Uterus (tissue), 4 donors: ENCODE results near the gene GATA6. TPM values are rescaled to one million over a fixed set of nuclear protein-coding genes. Genes with fewer than 3 reads are reported as not detected.

Source experiments
- DNase-seq, 2 donors: peaks; one replicate each; pipeline ENCODE4 v3.0.0-alpha.2; 2019 to 2020
- H3K27ac ChIP-seq, 2 donors: fragments of 200-600 bp; sonication (generic); 1 replicate in 1 of 2; 2 replicates in 1 of 2; pipeline ENCODE4 v1.5.1; 2016 to 2018
- H3K27me3 ChIP-seq, 2 donors: fragments of 200-600 bp; sonication (generic); one replicate each; pipeline ENCODE4 v1.5.1; 2018 to 2019; ENCODE audit warnings: control low read depth in 1 of 2
- H3K36me3 ChIP-seq, 2 donors: fragments of 200-600 bp; sonication (generic); one replicate each; pipeline ENCODE4 v1.5.1; 2019; ENCODE audit warnings: control low read depth in 1 of 2
- H3K4me1 ChIP-seq, 2 donors: fragments of 200-600 bp; sonication (generic); one replicate each; pipeline ENCODE4 v1.5.1; 2018 to 2019; ENCODE audit warnings: control low read depth in 1 of 2
- H3K4me3 ChIP-seq, 2 donors: fragments of 200-600 bp; sonication (generic); 1 replicate in 1 of 2; 2 replicates in 1 of 2; pipeline ENCODE4 v1.5.1; 2018 to 2019; ENCODE audit warnings: mild to moderate bottlenecking in 1 of 2
- H3K9me3 ChIP-seq, 2 donors: fragments of 200-600 bp; sonication (generic); one replicate each; pipeline ENCODE4 v1.5.1; 2019; ENCODE audit warnings: control low read depth in 1 of 2
- POLR2A ChIP-seq, 2 donors: fragments of 450-650 bp; IDR thresholded peaks; one replicate each; pipeline ENCODE4 v1.6.1; 2016; ENCODE audit warnings: antibody characterized with exemption in 2 of 2, mild to moderate bottlenecking in 1 of 2, moderate library complexity in 1 of 2
- intact Hi-C: fragments of 100-400 bp; cut with DNase I; formaldehyde crosslinking; loops from one replicate; pipeline ENCODE4 v1.15.1; 2023; ENCODE audit warnings: low total_unique reads
- total RNA-seq, 4 donors: library from RNA; depleted of rRNA in 3 of 4; stranded (reverse); fragments of >200 nt in 3 of 4; gene quantifications; one replicate each; pipeline versions ENCODE4 v1.1.0 to v1.2.4, GENCODE V29; 2014 to 2023
- TF ChIP-seq, protein P1 (sequence below), 4 experiments: fragments of 200-600 bp in 2 of 4; fragments of 450-650 bp in 2 of 4; sonication (generic) in 2 of 4; IDR thresholded peaks; one replicate each; pipeline ENCODE4 v1.5.1; 2016 to 2019; ENCODE audit warnings: antibody characterized with exemption in 4 of 4, mild to moderate bottlenecking in 2 of 4, moderate library complexity in 1 of 4
- donor health status: DM: yes; HTN: yes; CAD: no.

The GATA6 gene
- total RNA-seq, 4 donors from 2014 or later = 28.2 to 59.6 (median 39.5) TPM

DNA sequence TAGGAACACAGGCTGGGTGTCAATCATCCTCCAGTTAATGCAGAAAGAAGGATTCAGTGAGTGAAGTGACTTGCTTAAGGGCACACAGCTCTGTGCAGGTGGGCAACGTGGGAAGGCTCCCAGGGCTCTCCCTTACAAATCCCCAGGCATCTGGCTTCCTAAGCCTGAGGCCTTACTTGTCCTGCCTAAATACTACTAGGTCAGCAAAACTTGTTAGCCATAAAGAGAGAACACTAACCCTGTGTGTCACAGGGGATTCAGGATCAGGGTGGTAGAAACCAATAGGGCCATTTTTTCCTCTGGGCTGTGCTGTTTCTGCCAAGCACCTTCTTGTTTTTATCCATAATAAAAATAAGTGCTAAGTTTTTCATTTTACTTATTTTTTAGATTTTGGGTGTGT lies 55.0 kb downstream of the GATA6 start:
- H3K36me3 ChIP-seq = no peaks in the 10 kb centered on the region
- H3K4me3 ChIP-seq = no peak overlapping the region
- no peaks in the 10 kb centered on the region for H3K9me3 ChIP-seq
- DNase-seq = no peak
- H3K4me1 ChIP-seq = no peaks in the 10 kb centered on the region
- intact Hi-C loops = no loop called here
- no peaks in the 10 kb centered on the region for H3K27me3 ChIP-seq
- peak overlapping the region in 1 of 2 donors; percentile 69 for H3K27ac ChIP-seq
- TF ChIP-seq POLR2A (IDR thresholded peaks at IDR 0.05) = no peak
- TF ChIP-seq, protein P1, sequence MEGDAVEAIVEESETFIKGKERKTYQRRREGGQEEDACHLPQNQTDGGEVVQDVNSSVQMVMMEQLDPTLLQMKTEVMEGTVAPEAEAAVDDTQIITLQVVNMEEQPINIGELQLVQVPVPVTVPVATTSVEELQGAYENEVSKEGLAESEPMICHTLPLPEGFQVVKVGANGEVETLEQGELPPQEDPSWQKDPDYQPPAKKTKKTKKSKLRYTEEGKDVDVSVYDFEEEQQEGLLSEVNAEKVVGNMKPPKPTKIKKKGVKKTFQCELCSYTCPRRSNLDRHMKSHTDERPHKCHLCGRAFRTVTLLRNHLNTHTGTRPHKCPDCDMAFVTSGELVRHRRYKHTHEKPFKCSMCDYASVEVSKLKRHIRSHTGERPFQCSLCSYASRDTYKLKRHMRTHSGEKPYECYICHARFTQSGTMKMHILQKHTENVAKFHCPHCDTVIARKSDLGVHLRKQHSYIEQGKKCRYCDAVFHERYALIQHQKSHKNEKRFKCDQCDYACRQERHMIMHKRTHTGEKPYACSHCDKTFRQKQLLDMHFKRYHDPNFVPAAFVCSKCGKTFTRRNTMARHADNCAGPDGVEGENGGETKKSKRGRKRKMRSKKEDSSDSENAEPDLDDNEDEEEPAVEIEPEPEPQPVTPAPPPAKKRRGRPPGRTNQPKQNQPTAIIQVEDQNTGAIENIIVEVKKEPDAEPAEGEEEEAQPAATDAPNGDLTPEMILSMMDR (IDR thresholded peaks at IDR 0.05) = no peak

DNA sequence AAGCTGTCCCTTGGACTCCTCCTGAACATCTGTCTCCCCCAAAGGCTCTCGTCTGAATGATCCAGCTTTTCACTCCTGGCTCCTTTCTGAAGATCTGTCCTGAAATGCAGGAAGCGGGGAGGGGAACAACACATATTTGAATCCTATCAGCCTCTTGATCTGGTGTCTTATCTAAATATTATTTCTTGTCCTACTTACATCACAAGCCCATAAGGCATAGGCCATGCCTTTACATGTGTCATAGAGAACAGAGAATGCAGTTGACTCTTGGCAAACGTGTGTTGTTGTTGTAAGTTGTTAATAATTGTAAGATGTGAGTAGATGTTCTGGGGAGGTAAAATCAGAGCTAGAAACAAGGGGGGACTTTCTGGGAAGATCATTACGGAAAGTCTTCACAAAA lies 57.4 kb downstream of the GATA6 start:
- DNase-seq = no peak
- intact Hi-C loops = no loop called here

DNA sequence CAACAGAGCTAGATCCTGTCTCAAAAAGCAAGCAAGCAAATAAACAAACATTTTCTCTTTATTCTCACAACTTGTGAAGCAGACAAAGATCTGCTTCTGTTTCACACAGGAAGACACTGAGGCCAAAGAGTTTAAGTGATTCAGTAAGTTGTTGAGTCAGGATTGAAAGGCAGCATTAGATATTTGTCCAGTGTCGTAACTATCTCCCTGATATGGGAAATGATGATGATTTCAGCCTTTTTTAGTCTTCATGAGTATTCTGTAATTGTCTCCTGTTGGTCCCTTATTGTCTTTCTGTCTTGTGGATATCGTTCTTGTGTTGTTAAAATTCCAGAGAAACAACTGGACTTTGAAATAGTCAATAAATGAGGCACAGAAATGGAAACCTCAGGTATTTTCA lies 59.6 kb downstream of the GATA6 start:
- H3K27ac ChIP-seq = no peak overlapping the region
- no peaks in the 10 kb centered on the region for H3K9me3 ChIP-seq
- intact Hi-C loops = no loop called here
- no peak overlapping the region for H3K4me3 ChIP-seq
- TF ChIP-seq POLR2A (IDR thresholded peaks at IDR 0.05) = no peak
- TF ChIP-seq, protein P1 (IDR thresholded peaks at IDR 0.05) = no peak
- no peaks in the 10 kb centered on the region for H3K36me3 ChIP-seq
- DNase-seq = no peak
- H3K4me1 ChIP-seq = no peaks in the 10 kb centered on the region
- H3K27me3 ChIP-seq = no peaks in the 10 kb centered on the region

More for the DNA sequence above, 57.4 kb downstream of the GATA6 start:
- no peak overlapping the region for H3K27ac ChIP-seq
- no peak overlapping the region for H3K4me3 ChIP-seq
- H3K27me3 ChIP-seq = no peaks in the 10 kb centered on the region
- H3K36me3 ChIP-seq = no peaks in the 10 kb centered on the region
- H3K9me3 ChIP-seq = no peaks in the 10 kb centered on the region
- no peak for TF ChIP-seq POLR2A (IDR thresholded peaks at IDR 0.05)
- TF ChIP-seq, protein P1 (IDR thresholded peaks at IDR 0.05) = no peak
- no peaks in the 10 kb centered on the region for H3K4me1 ChIP-seq

DNA sequence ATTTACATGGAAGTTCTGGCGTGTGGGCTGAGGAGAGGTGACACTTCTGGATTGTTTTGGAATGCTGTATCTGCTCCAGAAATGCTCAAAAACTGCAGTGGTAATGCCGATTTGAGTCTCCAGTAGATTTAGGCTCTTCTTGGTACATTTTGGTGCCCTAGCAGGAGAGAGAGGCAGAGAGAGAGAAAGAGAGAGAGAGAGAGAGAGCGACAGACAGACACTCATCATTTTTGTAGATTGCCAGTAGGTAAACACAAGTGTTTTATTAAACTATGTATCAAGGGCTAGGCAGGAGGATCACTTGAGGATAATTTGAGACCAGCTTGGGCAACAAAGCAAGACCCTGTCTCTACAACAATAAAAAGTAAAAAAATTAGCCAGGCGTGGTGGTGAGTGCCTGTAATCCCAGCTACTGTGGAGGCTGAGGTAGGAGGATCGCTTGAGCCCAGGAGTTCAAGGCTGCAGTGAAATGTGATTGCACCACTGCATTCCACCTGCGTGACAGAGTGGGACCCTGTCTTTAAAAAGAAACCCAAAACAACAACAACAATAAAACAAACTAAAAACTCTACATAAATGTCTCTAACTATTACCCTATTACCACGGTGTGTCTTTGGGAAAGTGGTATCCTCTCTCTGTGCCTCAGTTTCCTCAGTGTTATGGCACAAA lies 60.2 kb downstream of the GATA6 start:
- TF ChIP-seq, protein P1 (IDR thresholded peaks at IDR 0.05) = no peak
- no peak for TF ChIP-seq POLR2A (IDR thresholded peaks at IDR 0.05)
- Histone ChIP-seq H3K27ac (no peak overlapping the region), H3K36me3 (no peaks in the 10 kb centered on the region), H3K27me3 (no peaks in the 10 kb centered on the region), H3K4me3 (no peak overlapping the region), H3K4me1 (no peaks in the 10 kb centered on the region), H3K9me3 (no peaks in the 10 kb centered on the region)
- no peak for DNase-seq
- intact Hi-C loops = no loop called here

DNA sequence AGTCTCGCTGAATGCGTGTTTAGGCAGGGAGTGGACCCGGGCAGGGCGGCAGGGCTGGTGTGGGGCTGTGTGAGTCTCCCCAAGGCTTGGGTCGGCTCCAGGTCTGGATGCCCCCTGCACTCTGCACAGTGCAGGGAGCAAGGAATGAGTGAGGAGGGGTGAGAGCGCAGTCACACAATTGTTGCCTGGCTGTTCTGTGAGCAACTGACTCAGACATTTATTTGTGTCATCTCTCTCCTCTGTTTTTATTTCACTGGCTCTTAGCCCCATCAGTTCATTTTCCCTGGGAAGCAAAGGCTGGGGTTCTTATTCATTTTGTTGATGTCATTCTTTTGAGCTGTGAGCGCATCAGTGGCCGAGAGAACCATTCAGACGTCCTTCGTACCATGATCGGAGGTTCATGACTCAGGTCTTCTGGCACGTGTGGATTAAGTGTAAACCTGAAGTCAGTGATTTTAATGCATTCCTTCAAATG lies 61.1 kb downstream of the GATA6 start:
- intact Hi-C loops = no loop called here
- TF ChIP-seq, protein P1 (IDR thresholded peaks at IDR 0.05) = no peak
- no peak for TF ChIP-seq POLR2A (IDR thresholded peaks at IDR 0.05)

More for the DNA sequence above, 61.1 kb downstream of the GATA6 start:
- Histone ChIP-seq H3K9me3 (no peaks in the 10 kb centered on the region), H3K4me3 (no peak overlapping the region), H3K4me1 (no peaks in the 10 kb centered on the region), H3K27ac (no peak overlapping the region), H3K27me3 (no peaks in the 10 kb centered on the region), H3K36me3 (no peaks in the 10 kb centered on the region)
- DNase-seq = no peak
